HepG2 (cell line): ENCODE data around the gene SYCE1. TPM values are rescaled to one million over a fixed set of nuclear protein-coding genes. Genes with fewer than 3 reads are reported as not detected.

Experiments used
- BRD4 ChIP-seq: sonication (generic); formaldehyde crosslinking; IDR thresholded peaks from 2 replicates; pipeline ENCODE4 v1.4.0; 2020; ENCODE audit warnings: missing genetic modification reagents
- CTCF ChIP-seq: sonication (generic); formaldehyde crosslinking; IDR thresholded peaks from 2 replicates; pipeline ENCODE4 v1.5.0; 2020; ENCODE audit warnings: mild to moderate bottlenecking, missing genetic modification reagents, moderate library complexity
- DMAP1 ChIP-seq: IDR thresholded peaks from 2 replicates; pipeline ENCODE4 v1.6.1; 2016
- ELF4 ChIP-seq: sonication (generic); formaldehyde crosslinking; IDR thresholded peaks from 2 replicates; pipeline ENCODE4 v1.5.0; 2020; ENCODE audit warnings: missing genetic modification reagents, mild to moderate bottlenecking, moderate library complexity, borderline replicate concordance
- GABPA ChIP-seq, 2 experiments: IDR thresholded peaks; 2 replicates each; pipeline ENCODE4 v1.6.1; 2011 to 2016; ENCODE audit warnings: low read depth in 2 of 2, low read length in 1 of 2, missing biosample characterization in 1 of 2, missing genetic modification characterization in 1 of 2
- KLF16 ChIP-seq, 2 experiments: sonication (generic) in 1 of 2; formaldehyde crosslinking in 1 of 2; IDR thresholded peaks; 2 replicates each; pipeline versions ENCODE4 v1.6.1 to v1.8.0; 2016 to 2023; ENCODE audit warnings: missing genetic modification reagents in 2 of 2, missing compliant biosample characterization in 1 of 2
- LBX2 ChIP-seq: sonication (generic); formaldehyde crosslinking; IDR thresholded peaks from 2 replicates; pipeline ENCODE4 v1.5.0; 2020; ENCODE audit warnings: missing genetic modification reagents, mild to moderate bottlenecking, borderline replicate concordance
- MAX ChIP-seq: IDR thresholded peaks from 2 replicates; pipeline ENCODE4 v1.6.1; 2012; ENCODE audit warnings: inconsistent platforms
- NFE2L2 ChIP-seq: fragments of 150-350 bp; IDR thresholded peaks from 2 replicates; pipeline ENCODE4 v1.6.1; 2014; ENCODE audit warnings: low read length
- NR2F6 ChIP-seq, 2 experiments: IDR thresholded peaks; 2 replicates each; pipeline ENCODE4 v1.6.1; 2016; ENCODE audit warnings: antibody characterized with exemption in 1 of 2, mild to moderate bottlenecking in 1 of 2
- POLR2A ChIP-seq, 2 experiments: IDR thresholded peaks; 2 replicates each; pipeline ENCODE4 v1.6.1; 2011; ENCODE audit warnings: low read depth in 2 of 2, low read length in 2 of 2, mild to moderate bottlenecking in 1 of 2, moderate library complexity in 1 of 2; ENCODE audit not compliant: insufficient read depth in 1 of 2
- POLR2G ChIP-seq: fragments of 200-400 bp; formaldehyde crosslinking; IDR thresholded peaks from 2 replicates; pipeline ENCODE4 v1.6.1; 2018; ENCODE audit warnings: mild to moderate bottlenecking, low read depth, low read length, moderate library complexity
- RARA ChIP-seq: IDR thresholded peaks from 2 replicates; pipeline ENCODE4 v1.6.1; 2016; ENCODE audit warnings: missing genetic modification reagents, missing compliant biosample characterization
- SNRNP70 ChIP-seq: fragments of 200-400 bp; formaldehyde crosslinking; IDR thresholded peaks from 2 replicates; pipeline ENCODE4 v1.6.1; 2017; ENCODE audit warnings: mild to moderate bottlenecking, low read depth, low read length, moderate library complexity
- TAF15 ChIP-seq: fragments of 200-400 bp; formaldehyde crosslinking; IDR thresholded peaks from one replicate; pipeline ENCODE4 v1.6.1; 2018; ENCODE audit warnings: mild to moderate bottlenecking, low read depth, low read length; ENCODE audit not compliant: poor library complexity, severe bottlenecking
- TOPORS ChIP-seq: sonication (generic); formaldehyde crosslinking; IDR thresholded peaks from 2 replicates; pipeline ENCODE4 v1.8.0; 2023; ENCODE audit warnings: mild to moderate bottlenecking, missing genetic modification reagents
- ZBTB20 ChIP-seq: sonication (generic); formaldehyde crosslinking; IDR thresholded peaks from 2 replicates; pipeline ENCODE4 v1.8.1; 2023; ENCODE audit warnings: missing genetic modification reagents, low read depth, mild to moderate bottlenecking, borderline replicate concordance
- ZGPAT ChIP-seq: IDR thresholded peaks from 2 replicates; pipeline ENCODE4 v1.6.1; 2016; ENCODE audit warnings: mild to moderate bottlenecking
- ZIK1 ChIP-seq: sonication (generic); formaldehyde crosslinking; IDR thresholded peaks from 2 replicates; pipeline ENCODE4 v1.5.0; 2020; ENCODE audit warnings: mild to moderate bottlenecking, low read depth, missing genetic modification reagents, borderline replicate concordance
- ZKSCAN8 ChIP-seq: IDR thresholded peaks from 2 replicates; pipeline ENCODE4 v1.6.1; 2016; ENCODE audit warnings: borderline replicate concordance, missing genetic modification reagents, missing compliant biosample characterization
- ZNF143 ChIP-seq: sonication (generic); formaldehyde crosslinking; IDR thresholded peaks from 2 replicates; pipeline ENCODE4 v1.4.0; 2020; ENCODE audit warnings: missing genetic modification reagents
- ZNF30 ChIP-seq: sonication (generic); formaldehyde crosslinking; IDR thresholded peaks from 2 replicates; pipeline ENCODE4 v1.5.0; 2020; ENCODE audit warnings: mild to moderate bottlenecking, missing genetic modification reagents
- ZNF451 ChIP-seq: sonication (generic); formaldehyde crosslinking; IDR thresholded peaks from 2 replicates; pipeline ENCODE4 v1.5.0; 2020; ENCODE audit warnings: mild to moderate bottlenecking, missing genetic modification reagents
- ZNF564 ChIP-seq: sonication (generic); formaldehyde crosslinking; IDR thresholded peaks from 2 replicates; pipeline ENCODE4 v1.8.1; 2023; ENCODE audit warnings: mild to moderate bottlenecking, missing genetic modification reagents
- ZNF644 ChIP-seq: IDR thresholded peaks from 2 replicates; pipeline ENCODE4 v1.6.1; 2016; ENCODE audit warnings: low read depth
- ZNF788 ChIP-seq: sonication (generic); formaldehyde crosslinking; IDR thresholded peaks from 2 replicates; pipeline ENCODE4 v1.5.0; 2020; ENCODE audit warnings: mild to moderate bottlenecking, missing genetic modification reagents, borderline replicate concordance
- ZNF883 ChIP-seq: sonication (generic); formaldehyde crosslinking; IDR thresholded peaks from 2 replicates; pipeline ENCODE4 v1.5.1; 2020; ENCODE audit warnings: mild to moderate bottlenecking, missing genetic modification reagents; ENCODE audit errors: not compliant biosample characterization
- polyA plus RNA-seq, 8 experiments: library from polyadenylated mRNA; depleted of rRNA in 3 of 8; stranded (reverse) in 7 of 8; unstranded in 1 of 8; fragments of >200 nt; fragmentation: Illumina TruSeq in 4 of 8; extraction: Trizol in 4 of 8; gene quantifications; 2 replicates each; pipeline versions ENCODE4 v1.2.1 to v1.2.3, GENCODE V29; 2011 to 2016; ENCODE audit warnings: low read depth in 4 of 8, missing spikeins in 1 of 8, mixed read lengths in 1 of 8; ENCODE audit not compliant: insufficient read depth in 1 of 8
- total RNA-seq, 5 experiments: library from RNA; depleted of rRNA; stranded (reverse); fragments of >200 nt; fragmentation: Illumina TruSeq; extraction: Trizol; gene quantifications; 2 replicates each; pipeline ENCODE4 v1.2.3, GENCODE V29; 2016; ENCODE audit warnings: low read depth in 1 of 5

The SYCE1 gene
- total and polyA plus RNA-seq, 2 of the 13 experiments (the other 11 are each of a cell fraction or from before 2014, with no cell fraction given): not detected

- TF ChIP-seq POLR2G (peak; percentile 81), RARA (CRISPR knock-in tag) (0 out of 2 replicates have a peak, but pooled peaks have one; percentile 5), ZIK1 (0 out of 2 replicates have a peak, but pooled peaks have one; percentile 30), LBX2 (CRISPR knock-in tag) (peak; percentile 57; the same call in 1 of the 2 replicates), CTCF (CRISPR knock-in tag) (peak; percentile 95), ZNF30 (CRISPR knock-in tag) (no peak), ZNF788 (CRISPR knock-in tag) (peak; percentile 58; the same call in 1 of the 2 replicates), TAF15 (peak; percentile 78), SNRNP70 (no peak), ELF4 (CRISPR knock-in tag) (peak; percentile 94), POLR2A (IDR thresholded peaks at IDR 0.05; ENCODE audit: insufficient read depth in 1 of 2, low read depth in 2 of 2, low read length in 2 of 2) (peak; percentile 49 to 70; a peak in 3 of 4 replicates), MAX (peak; percentile 82), ZNF143 (CRISPR knock-in tag) (no peak), BRD4 (CRISPR knock-in tag) (peak; percentile 61; the same call in 1 of the 2 replicates), NFE2L2 (no peak), ZKSCAN8 (CRISPR knock-in tag) (0 out of 2 replicates have a peak, but pooled peaks have one; percentile 26), NR2F6 (IDR thresholded peaks at IDR 0.05) (0 out of 2 replicates have a peak, but pooled peaks have one; percentile 8), NR2F6 (CRISPR knock-in tag; IDR thresholded peaks at IDR 0.05) (peak; percentile 58), ZNF644 (0 out of 2 replicates have a peak, but pooled peaks have one; percentile 36), ZGPAT (CRISPR knock-in tag) (peak; percentile 88), ZNF883 (CRISPR knock-in tag) (no peak), ZNF564 (CRISPR knock-in tag) (0 out of 2 replicates have a peak, but pooled peaks have one; percentile 53), ZBTB20 (no peak), GABPA (IDR thresholded peaks at IDR 0.05; ENCODE audit: low read depth, low read length) (peak; percentile 83), GABPA (CRISPR knock-in tag; IDR thresholded peaks at IDR 0.05; ENCODE audit: low read depth) (peak; percentile 90), ZNF451 (CRISPR knock-in tag) (0 out of 2 replicates have a peak, but pooled peaks have one; percentile 32), KLF16 (CRISPR knock-in tag; IDR thresholded peaks at IDR 0.05) (peak; percentile 37 to 83; a peak in 2 of 4 replicates), TOPORS (CRISPR knock-in tag) (peak; percentile 84), DMAP1 (peak; percentile 60; the same call in 1 of the 2 replicates)
These were observed 45.1 kb downstream of the SYCE1 start (continued) for GRCh38 chr10:133520193-133520738.
